GM12874 (cell line): ENCODE results near the gene RFWD3.

Source experiments
- TF ChIP-seq, protein P1 (sequence below): IDR thresholded peaks from 2 replicates; pipeline ENCODE4 v1.5.1; 2011; ENCODE audit warnings: low read depth, mild to moderate bottlenecking, control low read depth, low read length, moderate library complexity; ENCODE audit not compliant: insufficient read depth

RFWD3 gene

GRCh38 chr16:74596586-74596985 is 70.1 kb downstream of the RFWD3 start:
- TF ChIP-seq, protein P1, sequence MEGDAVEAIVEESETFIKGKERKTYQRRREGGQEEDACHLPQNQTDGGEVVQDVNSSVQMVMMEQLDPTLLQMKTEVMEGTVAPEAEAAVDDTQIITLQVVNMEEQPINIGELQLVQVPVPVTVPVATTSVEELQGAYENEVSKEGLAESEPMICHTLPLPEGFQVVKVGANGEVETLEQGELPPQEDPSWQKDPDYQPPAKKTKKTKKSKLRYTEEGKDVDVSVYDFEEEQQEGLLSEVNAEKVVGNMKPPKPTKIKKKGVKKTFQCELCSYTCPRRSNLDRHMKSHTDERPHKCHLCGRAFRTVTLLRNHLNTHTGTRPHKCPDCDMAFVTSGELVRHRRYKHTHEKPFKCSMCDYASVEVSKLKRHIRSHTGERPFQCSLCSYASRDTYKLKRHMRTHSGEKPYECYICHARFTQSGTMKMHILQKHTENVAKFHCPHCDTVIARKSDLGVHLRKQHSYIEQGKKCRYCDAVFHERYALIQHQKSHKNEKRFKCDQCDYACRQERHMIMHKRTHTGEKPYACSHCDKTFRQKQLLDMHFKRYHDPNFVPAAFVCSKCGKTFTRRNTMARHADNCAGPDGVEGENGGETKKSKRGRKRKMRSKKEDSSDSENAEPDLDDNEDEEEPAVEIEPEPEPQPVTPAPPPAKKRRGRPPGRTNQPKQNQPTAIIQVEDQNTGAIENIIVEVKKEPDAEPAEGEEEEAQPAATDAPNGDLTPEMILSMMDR: no peak

- TF ChIP-seq, protein P1: no peak
Observed at GRCh38 chr16:74592847-74593246, 73.8 kb downstream of the RFWD3 start.

DNA sequence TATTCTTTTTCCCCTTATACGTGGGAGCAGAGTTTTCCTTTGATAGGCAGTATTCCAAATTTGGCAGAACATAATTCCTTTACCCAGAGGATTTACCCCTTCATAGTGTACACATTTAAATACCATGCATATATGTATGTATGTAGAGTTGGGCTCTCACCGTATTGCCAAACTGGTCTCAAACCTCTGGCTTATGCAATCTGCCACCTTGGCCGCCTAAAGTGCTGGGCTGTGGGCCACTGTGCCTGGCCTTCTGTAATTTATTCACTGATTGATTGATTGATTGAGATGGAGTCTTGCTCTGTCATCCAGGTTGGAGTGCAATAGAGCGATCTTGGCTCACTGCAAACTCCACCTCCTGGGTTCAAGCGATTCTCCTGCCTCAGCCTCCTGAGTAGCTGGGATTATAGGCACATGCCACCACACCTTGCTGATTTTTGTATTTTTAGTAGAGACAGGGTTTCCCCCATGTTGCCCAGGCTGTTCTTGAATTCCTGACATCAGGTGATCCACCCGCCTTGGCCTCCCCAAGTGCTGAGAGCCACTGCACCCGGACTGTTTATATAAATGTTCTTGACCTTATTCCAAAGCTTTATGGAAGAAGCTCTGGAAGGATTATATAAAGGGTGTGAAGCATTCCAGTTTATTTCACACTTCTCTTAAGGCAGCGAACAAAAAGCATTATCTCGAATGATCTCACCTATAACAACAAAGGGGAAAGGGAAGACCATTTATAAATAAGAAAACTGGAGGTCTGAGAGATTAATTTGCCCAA is 74.6 kb downstream of the RFWD3 start:
- TF ChIP-seq, protein P1: no peak

DNA sequence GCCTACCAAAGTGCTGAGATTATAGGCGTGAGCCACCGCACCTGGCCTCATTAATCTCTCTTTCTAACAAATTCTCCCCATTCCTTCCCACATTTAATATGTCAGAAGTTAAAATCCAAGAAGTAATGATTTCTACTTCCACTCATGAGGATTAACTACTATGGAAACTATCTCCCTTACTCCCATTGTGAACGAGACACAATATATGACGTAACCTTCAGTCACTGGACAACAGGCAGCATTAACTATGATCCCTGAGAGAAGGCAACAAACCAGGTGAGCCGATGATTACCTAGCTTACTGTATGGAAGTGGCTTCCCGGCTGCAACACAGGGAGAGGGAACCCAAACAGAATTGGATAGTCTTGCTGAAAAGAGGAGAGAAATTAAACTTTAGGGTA is 79.7 kb downstream of the RFWD3 start:
- TF ChIP-seq, protein P1: no peak

GRCh38 chr16:74585846-74586443 is 80.7 kb downstream of the RFWD3 start:
- TF ChIP-seq, protein P1: no peak

GRCh38 chr16:74583926-74584666 is 82.6 kb downstream of the RFWD3 start:
- TF ChIP-seq, protein P1: no peak

- TF ChIP-seq, protein P1: no peak
Observed at GRCh38 chr16:74582970-74583369, 83.7 kb downstream of the RFWD3 start.
